GM23338 (cell line): ENCODE results near the gene CALR3. TPM values are rescaled to one million over a fixed set of nuclear protein-coding genes. Genes with fewer than 3 reads are reported as not detected.

ENCODE experiments used
- ATAC-seq: fragments of 200-7000 bp; cut with Tn5 transposase; 3 replicates; pipeline ENCODE4 v1.9.1; 2020
- DNase-seq: peaks from one replicate; pipeline ENCODE4 v3.0.0-alpha.2; 2015; ENCODE audit warnings: low spot score
- H2AFZ ChIP-seq: fragments of 200-600 bp; sonication (generic); 2 replicates; pipeline ENCODE4 v1.8.0; 2016; ENCODE audit warnings: antibody characterized with exemption, mild to moderate bottlenecking, moderate library complexity
- H3F3A ChIP-seq: fragments of 200-600 bp; sonication (generic); replicated peaks from 2 replicates; pipeline ENCODE4 v1.8.0; 2017; ENCODE audit warnings: antibody characterized with exemption, mixed run types, low read depth
- H3K27ac ChIP-seq: fragments of 200-600 bp; sonication (generic); 2 replicates; pipeline ENCODE4 v1.6.1; 2016; ENCODE audit warnings: low read depth
- H3K27me3 ChIP-seq: fragments of 200-600 bp; sonication (generic); 2 replicates; pipeline ENCODE4 v1.8.0; 2016; ENCODE audit warnings: mild to moderate bottlenecking, mixed run types, moderate library complexity; ENCODE audit not compliant: insufficient read depth
- H3K36me3 ChIP-seq: fragments of 200-600 bp; sonication (generic); 2 replicates; pipeline ENCODE4 v1.8.0; 2016; ENCODE audit warnings: mild to moderate bottlenecking; ENCODE audit not compliant: insufficient read depth
- H3K4me1 ChIP-seq: fragments of 200-600 bp; sonication (generic); 2 replicates; pipeline ENCODE4 v1.8.0; 2016; ENCODE audit warnings: mild to moderate bottlenecking, moderate library complexity; ENCODE audit not compliant: insufficient read depth
- H3K4me2 ChIP-seq: fragments of 200-600 bp; sonication (generic); 2 replicates; pipeline ENCODE4 v1.7.1; 2017; ENCODE audit warnings: mixed run types
- H3K4me3 ChIP-seq: fragments of 200-600 bp; sonication (generic); 2 replicates; pipeline ENCODE4 v1.6.1; 2016; ENCODE audit warnings: mixed run types
- H3K79me2 ChIP-seq: fragments of 200-600 bp; sonication (generic); replicated peaks from 2 replicates; pipeline ENCODE4 v1.8.0; 2017; ENCODE audit warnings: mild to moderate bottlenecking; ENCODE audit not compliant: insufficient read depth
- H3K9me2 ChIP-seq: fragments of 200-600 bp; sonication (generic); 2 replicates; pipeline ENCODE4 v1.8.0; 2017; ENCODE audit not compliant: insufficient read depth
- H4K20me1 ChIP-seq: fragments of 200-600 bp; sonication (generic); replicated peaks from 2 replicates; pipeline ENCODE4 v1.8.0; 2017; ENCODE audit warnings: mild to moderate bottlenecking; ENCODE audit not compliant: insufficient read depth
- H3K27ac Mint-ChIP-seq: 2 replicates; pipeline ENCODE4 v1.8.0; 2020; ENCODE audit warnings: inconsistent platforms, mild to moderate bottlenecking, moderate library complexity, mixed read lengths
- H3K27me3 Mint-ChIP-seq: 3 replicates; pipeline ENCODE4 v1.8.0; 2022; ENCODE audit warnings: low read depth, mild to moderate bottlenecking, moderate library complexity, mixed read lengths, inconsistent platforms; ENCODE audit not compliant: insufficient read depth, poor library complexity
- H3K36me3 Mint-ChIP-seq: 3 replicates; pipeline ENCODE4 v1.8.0; 2021; ENCODE audit warnings: low read depth, mild to moderate bottlenecking, inconsistent platforms, moderate library complexity, mixed read lengths
- H3K4me1 Mint-ChIP-seq: 3 replicates; pipeline ENCODE4 v1.8.0; 2020; ENCODE audit warnings: mild to moderate bottlenecking, inconsistent platforms, mixed read lengths
- H3K4me3 Mint-ChIP-seq: 3 replicates; pipeline ENCODE4 v1.8.0; 2021; ENCODE audit warnings: moderate library complexity, mild to moderate bottlenecking, inconsistent platforms, mixed read lengths
- H3K9me3 Mint-ChIP-seq: 3 replicates; pipeline ENCODE4 v1.8.0; 2020; ENCODE audit warnings: moderate library complexity, mild to moderate bottlenecking, inconsistent platforms, mixed read lengths
- ETS1 ChIP-seq: IDR thresholded peaks from 2 replicates; pipeline ENCODE4 v1.6.1; 2016; ENCODE audit warnings: antibody characterized with exemption
- EZH2 ChIP-seq: fragments of 200-600 bp; sonication (generic); IDR thresholded peaks from one replicate; pipeline ENCODE4 v1.8.0; 2017; ENCODE audit warnings: antibody characterized with exemption, mild to moderate bottlenecking, low read depth; ENCODE audit not compliant: unreplicated experiment
- EZH2phosphoT487 ChIP-seq: fragments of 200-600 bp; sonication (generic); IDR thresholded peaks from one replicate; pipeline ENCODE4 v1.8.1; 2018; ENCODE audit warnings: antibody characterized with exemption; ENCODE audit not compliant: unreplicated experiment
- NANOG ChIP-seq: IDR thresholded peaks from 2 replicates; pipeline ENCODE4 v1.6.1; 2016; ENCODE audit warnings: antibody characterized with exemption, borderline replicate concordance
- POLR2AphosphoS5 ChIP-seq: IDR thresholded peaks from 2 replicates; pipeline ENCODE4 v1.6.1; 2016; ENCODE audit warnings: antibody characterized with exemption, low read depth
- STAT1 ChIP-seq: IDR thresholded peaks from one replicate; pipeline ENCODE4 v1.6.1; 2016; ENCODE audit warnings: antibody characterized with exemption; ENCODE audit not compliant: unreplicated experiment
- ZNF114 ChIP-seq: fragments of 250-450 bp; sonication (Bioruptor Pico); IDR thresholded peaks from 2 replicates; pipeline ENCODE4 v1.5.0; 2020; ENCODE audit warnings: mild to moderate bottlenecking, moderate library complexity
- polyA plus RNA-seq: library from polyadenylated mRNA; unstranded; fragments of >200 nt; fragmentation: Nextera tagmentation; extraction: Ambion mirVana; gene quantifications from 2 replicates; pipeline ENCODE4 v1.2.1, GENCODE V29; 2016
- total RNA-seq: library from RNA; depleted of rRNA; stranded (reverse); fragments of >200 nt; shearing (Covaris generic); gene quantifications from 2 replicates; pipeline ENCODE4 v1.2.3, GENCODE V29; 2014

The CALR3 gene
- total and polyA plus RNA-seq, 2 experiments from 2014 or later: 0.42 to 0.66 TPM

- H3K79me2 ChIP-seq: peaks cover 100% of the 10 kb centered on the region
- Mint-ChIP-seq H3K36me3 (peaks cover 3% of the 10 kb centered on the region; the same call in 1 of the 3 replicates), H3K9me3 (no peaks in the 10 kb centered on the region), H3K27ac (peak overlapping the region; percentile 84), H3K4me3 (peak overlapping the region; percentile 1; the same call in 1 of the 3 replicates), H3K4me1 (peaks cover 52% of the 10 kb centered on the region), H3K27me3 (peaks cover 16% of the 10 kb centered on the region)
- no peaks in the 10 kb centered on the region; the same call in 1 of the 2 replicates for H3F3A ChIP-seq
- no peak overlapping the region for H3K4me3 ChIP-seq
- peaks cover 56% of the 10 kb centered on the region for H4K20me1 ChIP-seq
- peaks cover 35% of the 10 kb centered on the region for H3K4me1 ChIP-seq
- H3K27me3 ChIP-seq: no peaks in the 10 kb centered on the region
- ATAC-seq (peak; percentile 8; the same call in 2 of the 3 replicates), DNase-seq (no peak)
- H3K27ac ChIP-seq: peak overlapping the region; percentile 84; the same call in 1 of the 2 replicates
- no peaks in the 10 kb centered on the region for H3K36me3 ChIP-seq
- TF ChIP-seq EZH2phosphoT487 (no peak), EZH2 (no peak), POLR2AphosphoS5 (no peak), NANOG (no peak), ETS1 (no peak), STAT1 (no peak), ZNF114 (no peak)
- no peaks in the 10 kb centered on the region for H3K9me2 ChIP-seq
- peak overlapping the region; percentile 57; the same call in 1 of the 2 replicates for H3K4me2 ChIP-seq
- no peak overlapping the region for H2AFZ ChIP-seq
Observed at GRCh38 chr19:16458391-16459341, 37.3 kb downstream of the CALR3 start.

DNA sequence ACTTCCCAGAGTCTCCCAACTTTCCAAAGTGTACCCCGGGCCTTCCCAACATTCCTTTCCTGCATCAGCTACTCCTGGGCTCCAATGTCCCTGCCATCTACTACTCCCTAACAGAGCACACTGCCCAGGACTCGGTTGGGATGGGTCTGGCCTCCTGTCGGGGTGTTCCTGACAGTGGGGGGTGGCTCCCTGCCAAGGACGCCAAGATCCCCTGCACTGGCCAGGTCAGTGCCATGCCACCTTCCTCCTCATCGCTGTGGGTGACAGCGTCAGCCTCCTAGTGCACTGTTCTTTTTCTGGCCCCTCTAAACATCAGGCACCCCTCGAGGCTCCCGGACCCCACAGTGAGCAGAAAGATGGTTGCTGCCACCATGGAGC, 38.0 kb downstream of the CALR3 start:
- H3K9me2 ChIP-seq: no peaks in the 10 kb centered on the region
- H3K4me1 ChIP-seq: peaks cover 35% of the 10 kb centered on the region
- H3K27ac ChIP-seq: peak overlapping the region; percentile 78; the same call in 1 of the 2 replicates
- TF ChIP-seq NANOG: no peak
- peaks cover 51% of the 10 kb centered on the region for H4K20me1 ChIP-seq
- DNase-seq (no peak), ATAC-seq (peak; percentile 9)
- H3K27me3 ChIP-seq: no peaks in the 10 kb centered on the region
- peaks cover 14% of the 10 kb centered on the region for H3K27me3 Mint-ChIP-seq
- 0 out of 3 replicates have a peak overlapping the region, but pooled peaks have one; percentile 16 for H3K4me3 Mint-ChIP-seq
- H3K4me3 ChIP-seq: no peak overlapping the region
- peaks cover 3% of the 10 kb centered on the region; the same call in 1 of the 3 replicates for H3K36me3 Mint-ChIP-seq
- H3K27ac Mint-ChIP-seq: peak overlapping the region; percentile 84
- H3F3A ChIP-seq: no peaks in the 10 kb centered on the region; the same call in 1 of the 2 replicates
- H3K9me3 Mint-ChIP-seq: no peaks in the 10 kb centered on the region
- H2AFZ ChIP-seq: no peak overlapping the region
- H3K36me3 ChIP-seq: no peaks in the 10 kb centered on the region
- H3K4me2 ChIP-seq: peak overlapping the region; percentile 57; the same call in 1 of the 2 replicates
- peaks cover 100% of the 10 kb centered on the region for H3K79me2 ChIP-seq
- peaks cover 47% of the 10 kb centered on the region for H3K4me1 Mint-ChIP-seq
